ENCODE results near the gene SLC39A8. TPM values are rescaled to one million over a fixed set of nuclear protein-coding genes. Genes with fewer than 3 reads are reported as not detected.
"Not testable (repeated sequence)": the region's sequence is repeated elsewhere in the genome, so short reads cannot be mapped to it uniquely, and the experiment has no call there.

SLC39A8 gene
- total RNA-seq, 2 donors from 2014 or later: 56.4 to 86.3 TPM

- H3K9me3 Mint-ChIP-seq: no peaks in the 10 kb centered on the region
- no peak overlapping the region for H3K27ac Mint-ChIP-seq
- peaks cover 5% of the 10 kb centered on the region for H3K4me1 Mint-ChIP-seq
- H3K4me3 Mint-ChIP-seq: no peak overlapping the region
- H3K36me3 Mint-ChIP-seq (ENCODE audit: low read depth): no peaks in the 10 kb centered on the region
- ATAC-seq (replicated peaks): no peak
- no peaks in the 10 kb centered on the region for H3K27me3 Mint-ChIP-seq
These were observed 91.4 kb downstream of the SLC39A8 start for GRCh38 chr4:102253860-102254259.

GRCh38 chr4:102252171-102252570 is 93.1 kb downstream of the SLC39A8 start:
- Mint-ChIP-seq H3K4me1 (no peaks in the 10 kb centered on the region), H3K4me3 (no peak overlapping the region), H3K27ac (no peak overlapping the region), H3K36me3 (ENCODE audit: low read depth) (no peaks in the 10 kb centered on the region), H3K9me3 (no peaks in the 10 kb centered on the region), H3K27me3 (no peaks in the 10 kb centered on the region)
- no peak for ATAC-seq (replicated peaks)

GRCh38 chr4:102250341-102250740 is 94.9 kb downstream of the SLC39A8 start:
- H3K27ac Mint-ChIP-seq: no peak overlapping the region
- no peak for ATAC-seq (replicated peaks)
- H3K4me3 Mint-ChIP-seq: no peak overlapping the region
- no peaks in the 10 kb centered on the region for H3K27me3 Mint-ChIP-seq
- H3K9me3 Mint-ChIP-seq: no peaks in the 10 kb centered on the region
- H3K36me3 Mint-ChIP-seq (ENCODE audit: low read depth): no peaks in the 10 kb centered on the region
- no peaks in the 10 kb centered on the region for H3K4me1 Mint-ChIP-seq

- Mint-ChIP-seq H3K27me3 (peaks cover 10% of the 10 kb centered on the region), H3K9me3 (peaks cover 6% of the 10 kb centered on the region), H3K4me3 (no peak overlapping the region), H3K36me3 (ENCODE audit: low read depth) (no peaks in the 10 kb centered on the region), H3K27ac (no peak overlapping the region), H3K4me1 (no peaks in the 10 kb centered on the region)
- no peak for ATAC-seq (replicated peaks)
These were observed 98.2 kb downstream of the SLC39A8 start for GRCh38 chr4:102247041-102247440.

- H3K9me3 Mint-ChIP-seq: peaks cover 6% of the 10 kb centered on the region
- no peak overlapping the region for H3K27ac Mint-ChIP-seq
- H3K36me3 Mint-ChIP-seq (ENCODE audit: low read depth): no peaks in the 10 kb centered on the region
- no peak overlapping the region for H3K4me3 Mint-ChIP-seq
- ATAC-seq (replicated peaks): no peak
- no peaks in the 10 kb centered on the region for H3K4me1 Mint-ChIP-seq
- peaks cover 10% of the 10 kb centered on the region for H3K27me3 Mint-ChIP-seq
These were observed 98.9 kb downstream of the SLC39A8 start for GRCh38 chr4:102246416-102246815.

- Mint-ChIP-seq H3K27me3 (peaks cover 10% of the 10 kb centered on the region), H3K4me1 (no peaks in the 10 kb centered on the region), H3K36me3 (ENCODE audit: low read depth) (no peaks in the 10 kb centered on the region), H3K4me3 (no peak overlapping the region), H3K27ac (no peak overlapping the region), H3K9me3 (peaks cover 6% of the 10 kb centered on the region)
- ATAC-seq (replicated peaks): no peak
These were observed 100.3 kb downstream of the SLC39A8 start for GRCh38 chr4:102244878-102245535.

GRCh38 chr4:102243296-102243695 is 102.0 kb downstream of the SLC39A8 start:
- not testable (repeated sequence) for H3K9me3 Mint-ChIP-seq; H3K27me3 Mint-ChIP-seq; H3K27ac Mint-ChIP-seq; H3K4me1 Mint-ChIP-seq; H3K4me3 Mint-ChIP-seq; H3K36me3 Mint-ChIP-seq (ENCODE audit: low read depth); ATAC-seq (replicated peaks)

GRCh38 chr4:102234243-102234838 is 110.9 kb downstream of the SLC39A8 start:
- Mint-ChIP-seq H3K9me3 (no peaks in the 10 kb centered on the region), H3K27me3 (no peaks in the 10 kb centered on the region), H3K27ac (no peak overlapping the region), H3K4me1 (no peaks in the 10 kb centered on the region), H3K4me3 (no peak overlapping the region), H3K36me3 (ENCODE audit: low read depth) (no peaks in the 10 kb centered on the region)
- no peak for ATAC-seq (replicated peaks)

GRCh38 chr4:102230194-102230593 is 115.1 kb downstream of the SLC39A8 start:
- no peak for ATAC-seq (replicated peaks)
- H3K4me1 Mint-ChIP-seq: no peaks in the 10 kb centered on the region
- H3K9me3 Mint-ChIP-seq: peaks cover 4% of the 10 kb centered on the region
- H3K27me3 Mint-ChIP-seq: no peaks in the 10 kb centered on the region
- H3K27ac Mint-ChIP-seq: no peak overlapping the region
- H3K36me3 Mint-ChIP-seq (ENCODE audit: low read depth): no peaks in the 10 kb centered on the region
- no peak overlapping the region for H3K4me3 Mint-ChIP-seq

- Mint-ChIP-seq H3K36me3 (ENCODE audit: low read depth) (no peaks in the 10 kb centered on the region), H3K4me3 (no peak overlapping the region), H3K9me3 (peaks cover 4% of the 10 kb centered on the region), H3K4me1 (no peaks in the 10 kb centered on the region), H3K27ac (no peak overlapping the region), H3K27me3 (no peaks in the 10 kb centered on the region)
- ATAC-seq (replicated peaks): no peak
These were observed 117.9 kb downstream of the SLC39A8 start for GRCh38 chr4:102227388-102227787.

- no peak for ATAC-seq (replicated peaks)
- H3K4me3 Mint-ChIP-seq: no peak overlapping the region
- no peaks in the 10 kb centered on the region for H3K36me3 Mint-ChIP-seq (ENCODE audit: low read depth)
- H3K9me3 Mint-ChIP-seq: peaks cover 4% of the 10 kb centered on the region
- peaks cover 6% of the 10 kb centered on the region for H3K27me3 Mint-ChIP-seq
- no peaks in the 10 kb centered on the region for H3K4me1 Mint-ChIP-seq
- H3K27ac Mint-ChIP-seq: no peak overlapping the region
These were observed 121.8 kb downstream of the SLC39A8 start for GRCh38 chr4:102223461-102223860.

GRCh38 chr4:102222838-102223409 is 122.4 kb downstream of the SLC39A8 start:
- H3K27ac Mint-ChIP-seq: no peak overlapping the region
- ATAC-seq (replicated peaks): no peak
- H3K36me3 Mint-ChIP-seq (ENCODE audit: low read depth): no peaks in the 10 kb centered on the region
- H3K9me3 Mint-ChIP-seq: peaks cover 3% of the 10 kb centered on the region
- H3K27me3 Mint-ChIP-seq: peaks cover 6% of the 10 kb centered on the region
- H3K4me1 Mint-ChIP-seq: no peaks in the 10 kb centered on the region
- H3K4me3 Mint-ChIP-seq: no peak overlapping the region

- peaks cover 29% of the 10 kb centered on the region for H3K27me3 Mint-ChIP-seq
- H3K36me3 Mint-ChIP-seq (ENCODE audit: low read depth): no peaks in the 10 kb centered on the region
- H3K9me3 Mint-ChIP-seq: no peaks in the 10 kb centered on the region
- no peak overlapping the region for H3K4me3 Mint-ChIP-seq
- no peak overlapping the region for H3K27ac Mint-ChIP-seq
- ATAC-seq (replicated peaks): no peak
- no peaks in the 10 kb centered on the region for H3K4me1 Mint-ChIP-seq
These were observed 126.2 kb downstream of the SLC39A8 start for GRCh38 chr4:102219129-102219528.

GRCh38 chr4:102218656-102219055 is 126.6 kb downstream of the SLC39A8 start:
- no peaks in the 10 kb centered on the region for H3K4me1 Mint-ChIP-seq

GRCh38 chr4:102217775-102218355 is 127.4 kb downstream of the SLC39A8 start:
- H3K27me3 Mint-ChIP-seq: peaks cover 29% of the 10 kb centered on the region
- ATAC-seq (replicated peaks): no peak
- H3K36me3 Mint-ChIP-seq (ENCODE audit: low read depth): no peaks in the 10 kb centered on the region
- H3K27ac Mint-ChIP-seq: no peak overlapping the region
- H3K4me3 Mint-ChIP-seq: no peak overlapping the region
- no peaks in the 10 kb centered on the region for H3K4me1 Mint-ChIP-seq
- H3K9me3 Mint-ChIP-seq: no peaks in the 10 kb centered on the region

More at GRCh38 chr4:102218656-102219055, 126.6 kb downstream of the SLC39A8 start:
- Mint-ChIP-seq H3K27ac (no peak overlapping the region), H3K9me3 (no peaks in the 10 kb centered on the region), H3K27me3 (peaks cover 29% of the 10 kb centered on the region), H3K36me3 (ENCODE audit: low read depth) (no peaks in the 10 kb centered on the region), H3K4me3 (no peak overlapping the region)
- no peak for ATAC-seq (replicated peaks)

Measured in activated T-helper 17 cell treated with anti-CD3 and anti-CD28 coated beads, Interleukin-2, amount 50 U/mL, for 72 hours (primary cell).